Measurements from ENCODE around the gene STX7.

DNA sequence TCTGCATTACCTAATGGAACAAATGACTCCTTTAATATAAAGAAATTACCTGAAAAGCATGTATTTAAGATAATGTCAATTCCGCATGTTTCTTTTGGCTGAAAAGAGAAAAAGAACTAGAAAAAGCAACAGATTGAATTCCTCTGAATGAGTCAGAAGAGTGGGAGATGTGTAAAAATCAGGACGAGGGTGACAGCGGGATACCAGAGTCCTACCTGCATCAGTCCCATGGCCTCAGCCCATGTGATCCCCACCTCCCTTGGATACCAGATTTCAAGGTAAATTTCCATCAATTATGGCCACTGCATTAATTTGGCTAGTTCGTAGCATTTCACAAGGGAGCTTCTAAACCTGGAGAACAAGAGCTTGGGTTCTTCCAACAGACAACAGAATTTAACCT is 101.6 kb downstream of the STX7 start:
- TF ChIP-seq, protein P1, sequence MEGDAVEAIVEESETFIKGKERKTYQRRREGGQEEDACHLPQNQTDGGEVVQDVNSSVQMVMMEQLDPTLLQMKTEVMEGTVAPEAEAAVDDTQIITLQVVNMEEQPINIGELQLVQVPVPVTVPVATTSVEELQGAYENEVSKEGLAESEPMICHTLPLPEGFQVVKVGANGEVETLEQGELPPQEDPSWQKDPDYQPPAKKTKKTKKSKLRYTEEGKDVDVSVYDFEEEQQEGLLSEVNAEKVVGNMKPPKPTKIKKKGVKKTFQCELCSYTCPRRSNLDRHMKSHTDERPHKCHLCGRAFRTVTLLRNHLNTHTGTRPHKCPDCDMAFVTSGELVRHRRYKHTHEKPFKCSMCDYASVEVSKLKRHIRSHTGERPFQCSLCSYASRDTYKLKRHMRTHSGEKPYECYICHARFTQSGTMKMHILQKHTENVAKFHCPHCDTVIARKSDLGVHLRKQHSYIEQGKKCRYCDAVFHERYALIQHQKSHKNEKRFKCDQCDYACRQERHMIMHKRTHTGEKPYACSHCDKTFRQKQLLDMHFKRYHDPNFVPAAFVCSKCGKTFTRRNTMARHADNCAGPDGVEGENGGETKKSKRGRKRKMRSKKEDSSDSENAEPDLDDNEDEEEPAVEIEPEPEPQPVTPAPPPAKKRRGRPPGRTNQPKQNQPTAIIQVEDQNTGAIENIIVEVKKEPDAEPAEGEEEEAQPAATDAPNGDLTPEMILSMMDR (IDR thresholded peaks at IDR 0.05; ENCODE audit: low read length) = no peak
- no peak for TF ChIP-seq EZH2 (IDR thresholded peaks at IDR 0.05; ENCODE audit: borderline replicate concordance, low read length)

Data from OCI-LY1 (cell line).